Measurements from ENCODE around the gene IQCB1.
"Not testable (repeated sequence)": the region's sequence is repeated elsewhere in the genome, so short reads cannot be mapped to it uniquely, and the experiment has no call there.

The IQCB1 gene

GRCh38 chr3:121786485-121786884, 48.4 kb downstream of the IQCB1 start:
- DNase-seq (ENCODE audit: low spot score), result no peak
- Histone ChIP-seq H3K27ac (no peak overlapping the region), H3K4me3 (no peak overlapping the region)
- TF ChIP-seq CTCF (IDR thresholded peaks at IDR 0.05), result no peak

- not testable (repeated sequence) for H3K27ac ChIP-seq; DNase-seq (ENCODE audit: low spot score); H3K4me3 ChIP-seq
Observed at GRCh38 chr3:121782784-121783183, 52.1 kb downstream of the IQCB1 start.

- Histone ChIP-seq H3K27ac (no peak overlapping the region), H3K4me3 (no peak overlapping the region)
- DNase-seq (ENCODE audit: low spot score), result no peak
- TF ChIP-seq CTCF (IDR thresholded peaks at IDR 0.05), result no peak
Observed at GRCh38 chr3:121781611-121782010, 53.2 kb downstream of the IQCB1 start.

GRCh38 chr3:121775095-121775494, 59.8 kb downstream of the IQCB1 start:
- not testable (repeated sequence) for H3K27ac ChIP-seq; H3K4me3 ChIP-seq; DNase-seq (ENCODE audit: low spot score)

GRCh38 chr3:121769246-121769645, 65.6 kb downstream of the IQCB1 start:
- no peak for TF ChIP-seq CTCF (IDR thresholded peaks at IDR 0.05)
- Histone ChIP-seq H3K4me3 (no peak overlapping the region), H3K27ac (no peak overlapping the region)
- no peak for DNase-seq (ENCODE audit: low spot score)

- no peak for TF ChIP-seq CTCF (IDR thresholded peaks at IDR 0.05)
- Histone ChIP-seq H3K4me3 (no peak overlapping the region), H3K27ac (no peak overlapping the region)
Observed at GRCh38 chr3:121768452-121768851, 66.4 kb downstream of the IQCB1 start.

GRCh38 chr3:121759541-121760202, 75.2 kb downstream of the IQCB1 start:
- no peak for TF ChIP-seq CTCF (IDR thresholded peaks at IDR 0.05)
- Histone ChIP-seq H3K4me3 (no peak overlapping the region), H3K27ac (no peak overlapping the region)
- no peak for DNase-seq (ENCODE audit: low spot score)

More at GRCh38 chr3:121768452-121768851, 66.4 kb downstream of the IQCB1 start:
- DNase-seq (ENCODE audit: low spot score), result no peak

- Histone ChIP-seq H3K27ac (no peak overlapping the region), H3K4me3 (no peak overlapping the region)
- no peak for TF ChIP-seq CTCF (IDR thresholded peaks at IDR 0.05)
- DNase-seq (ENCODE audit: low spot score), result no peak
Observed at GRCh38 chr3:121758727-121759450, 76.0 kb downstream of the IQCB1 start.

All from coronary artery (tissue), 2 donors.